Smooth muscle cell of the brain vasculature (primary cell): Measurements from ENCODE around the gene C1orf185.
"Not testable (repeated sequence)": the region's sequence is repeated elsewhere in the genome, so short reads cannot be mapped to it uniquely, and the experiment has no call there.

Experiments
- DNase-seq: peaks from one replicate; pipeline ENCODE4 v3.0.0-alpha.2; 2012; ENCODE audit warnings: low read depth, low spot score

C1orf185 gene

DNA sequence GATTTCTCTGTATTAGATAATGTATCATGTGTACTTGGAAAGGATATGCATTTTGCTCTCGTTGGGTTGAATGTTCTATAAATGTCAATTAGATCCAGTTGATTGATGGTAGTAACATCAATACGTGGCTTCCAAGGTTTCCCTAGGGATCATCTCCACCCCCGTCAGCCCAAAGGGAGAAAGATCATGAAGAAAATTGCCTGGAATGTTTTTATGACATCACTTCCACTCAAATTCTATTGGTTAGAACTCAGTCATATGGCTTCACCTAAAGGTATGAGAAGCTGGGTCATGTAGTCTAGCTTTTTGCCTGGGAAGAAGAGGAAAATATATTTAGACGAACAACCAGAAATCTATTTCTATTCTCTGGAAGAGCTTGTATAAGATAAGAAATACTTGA, at the start of gene C1orf185:
Gene C1orf185, plus strand, starts transcription at position 253 of the 400 bp plus-strand sequence. Its CDS starts 6 bp downstream, at position 259.
- no peak for DNase-seq

- DNase-seq: no peak
These were observed 43.2 kb upstream of the C1orf185 start for GRCh38 chr1:51058858-51059257.

DNA sequence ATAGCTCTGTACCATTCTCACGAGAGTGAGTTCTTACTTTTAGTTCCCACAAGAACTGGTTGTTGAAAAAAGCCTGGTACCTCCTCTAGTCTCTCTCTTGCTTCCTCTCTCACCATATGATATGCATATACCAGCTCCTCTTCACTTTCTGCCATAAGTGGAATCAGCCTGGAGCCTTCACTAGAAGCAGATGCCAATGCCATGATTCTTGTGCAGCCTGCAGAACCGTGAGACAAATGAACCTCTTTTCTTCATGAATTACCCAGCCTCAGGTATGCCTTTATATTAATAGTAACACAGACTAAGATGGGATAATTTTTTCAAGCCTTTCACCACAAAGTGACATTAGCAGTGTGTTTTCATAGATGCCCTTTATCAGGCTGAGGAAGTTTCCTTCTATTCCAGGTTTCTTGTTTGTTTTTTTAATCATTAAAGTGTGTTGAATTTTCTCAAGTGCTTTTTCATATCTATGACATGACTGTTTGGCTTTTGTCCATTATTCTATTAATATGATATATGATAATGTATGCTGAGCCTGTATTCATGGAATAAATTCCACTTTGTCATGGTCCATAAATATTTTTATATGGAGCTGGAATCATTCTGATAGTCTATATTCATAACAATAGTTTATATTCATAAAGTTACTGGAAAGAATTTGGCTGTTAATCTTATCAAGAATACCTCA, 40.7 kb upstream of the C1orf185 start:
- DNase-seq: no peak

DNA sequence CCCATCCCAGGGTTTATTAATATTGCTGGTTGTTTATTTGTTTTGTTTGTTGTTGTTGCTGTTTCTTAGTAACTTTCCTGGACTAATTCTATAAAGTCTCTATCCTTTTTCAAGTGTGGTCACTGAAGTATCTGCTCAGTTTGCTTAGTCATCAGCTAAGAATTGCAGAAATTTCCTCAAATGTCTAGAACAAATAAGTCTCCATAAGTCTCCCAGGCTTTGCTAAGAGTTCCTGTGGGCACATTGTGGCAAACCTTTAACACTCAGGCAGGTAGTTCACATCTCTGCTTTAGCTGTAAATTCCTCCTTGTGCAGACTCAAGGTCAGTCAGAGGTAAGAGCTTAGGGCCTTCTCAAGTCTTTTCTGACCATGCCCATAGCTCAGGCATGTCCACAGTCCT, 38.9 kb upstream of the C1orf185 start:
- DNase-seq: peak; percentile 37

- no peak for DNase-seq
These were observed 32.0 kb upstream of the C1orf185 start for GRCh38 chr1:51070011-51070410.

DNA sequence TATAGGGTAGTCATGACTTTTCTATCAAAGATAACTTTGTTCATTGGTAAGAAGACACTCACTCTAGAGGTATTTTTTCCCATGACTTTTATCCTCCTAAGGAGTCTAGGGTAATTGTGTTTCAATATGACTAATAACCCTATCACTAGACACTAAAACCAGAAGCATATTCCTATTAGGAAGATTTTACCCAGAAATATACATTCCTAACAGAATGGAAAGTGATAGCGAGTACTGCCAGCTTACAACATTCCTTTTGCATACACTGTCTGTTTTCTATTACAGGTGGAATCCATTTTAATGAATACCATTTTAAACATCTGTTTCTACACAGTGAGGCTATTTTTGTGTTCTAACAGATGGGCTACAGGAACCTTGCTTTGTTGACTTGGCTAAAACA, 31.4 kb upstream of the C1orf185 start:
- no peak for DNase-seq

- no peak for DNase-seq
These were observed 30.6 kb upstream of the C1orf185 start for GRCh38 chr1:51071291-51072042.

DNA sequence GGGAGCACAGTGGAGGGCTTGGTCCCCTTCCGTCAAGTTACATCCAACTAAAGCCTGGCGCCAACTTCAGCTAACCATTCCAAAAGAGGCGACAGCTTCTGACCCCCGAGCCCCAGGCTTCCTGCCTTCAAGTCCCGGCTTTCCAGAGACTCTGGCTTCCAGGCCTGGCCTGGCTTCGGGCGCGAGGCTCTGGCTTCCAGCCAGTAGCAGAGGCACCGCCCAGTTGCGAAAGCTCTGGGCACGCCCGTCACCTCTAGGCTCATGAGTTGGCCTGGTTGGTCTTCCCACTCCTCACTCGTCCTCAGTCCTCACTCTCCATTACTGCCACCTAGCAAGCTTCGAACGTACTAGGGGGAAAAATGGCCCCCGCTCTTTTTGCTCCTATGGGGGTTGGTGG, 30.0 kb upstream of the C1orf185 start:
- no peak for DNase-seq

DNA sequence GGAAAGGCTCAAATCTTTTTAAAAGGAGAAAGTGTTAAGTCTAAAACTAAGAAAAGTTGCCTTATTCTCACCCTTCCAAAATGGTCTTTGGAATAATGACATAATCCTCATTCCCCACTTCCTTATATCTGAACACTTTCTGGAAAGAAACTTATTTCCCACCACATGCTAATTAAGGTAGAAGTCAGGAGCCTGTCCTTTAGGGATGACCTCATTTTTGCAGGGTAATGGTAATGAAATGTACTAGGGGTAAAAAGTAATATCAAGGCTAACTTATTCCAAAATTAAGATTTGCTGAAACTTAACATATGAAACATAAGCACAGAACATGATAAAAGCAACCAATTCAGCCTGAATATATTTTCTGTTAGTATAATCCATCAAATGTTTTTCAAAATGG, 29.4 kb upstream of the C1orf185 start:
- no peak for DNase-seq

DNA sequence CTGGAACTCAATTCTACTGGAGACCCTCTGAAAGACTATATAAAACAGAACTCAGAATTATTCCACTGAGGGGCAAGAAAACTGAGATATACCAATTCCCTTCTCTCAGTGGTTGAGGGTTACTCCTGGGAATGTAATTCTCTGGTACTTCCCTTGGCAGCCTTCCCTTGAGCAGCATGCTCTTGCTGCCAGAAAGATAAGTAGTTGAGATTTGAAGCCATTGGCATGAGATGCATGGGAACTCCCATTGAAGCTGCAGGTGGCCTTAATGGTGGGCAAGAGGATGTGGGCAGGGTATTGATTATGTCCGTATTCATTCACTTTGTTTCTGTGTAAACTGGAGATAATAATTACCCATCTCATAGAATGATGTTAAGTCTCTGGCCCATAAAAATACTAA, 28.6 kb upstream of the C1orf185 start:
- no peak for DNase-seq

GRCh38 chr1:51086496-51087271, 15.3 kb upstream of the C1orf185 start:
- no peak for DNase-seq

- no peak for DNase-seq
These were observed 13.6 kb upstream of the C1orf185 start for GRCh38 chr1:51088474-51088873.

DNA sequence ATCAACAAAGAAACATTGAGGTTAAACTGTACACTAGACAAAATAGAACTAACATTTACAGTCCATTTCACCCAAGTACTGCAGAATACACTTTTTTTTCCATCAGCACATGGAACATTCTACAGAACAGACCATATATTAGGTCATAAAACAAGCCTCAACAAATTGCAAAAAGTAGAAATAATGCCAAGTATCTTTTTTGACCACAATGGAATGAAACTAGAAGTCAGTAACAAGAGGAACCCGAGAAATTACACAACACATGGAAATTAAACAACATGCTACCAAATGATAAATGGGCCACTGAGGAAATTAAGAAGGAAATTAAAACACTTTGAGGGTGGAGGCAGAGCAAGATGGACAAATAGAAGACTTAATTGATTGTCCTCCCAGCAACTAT, 8.4 kb upstream of the C1orf185 start:
- no peak for DNase-seq

GRCh38 chr1:51097171-51097570, 4.9 kb upstream of the C1orf185 start:
- DNase-seq: no peak

- DNase-seq: no peak
These were observed 1.7 kb upstream of the C1orf185 start for GRCh38 chr1:51100264-51100880.

DNA sequence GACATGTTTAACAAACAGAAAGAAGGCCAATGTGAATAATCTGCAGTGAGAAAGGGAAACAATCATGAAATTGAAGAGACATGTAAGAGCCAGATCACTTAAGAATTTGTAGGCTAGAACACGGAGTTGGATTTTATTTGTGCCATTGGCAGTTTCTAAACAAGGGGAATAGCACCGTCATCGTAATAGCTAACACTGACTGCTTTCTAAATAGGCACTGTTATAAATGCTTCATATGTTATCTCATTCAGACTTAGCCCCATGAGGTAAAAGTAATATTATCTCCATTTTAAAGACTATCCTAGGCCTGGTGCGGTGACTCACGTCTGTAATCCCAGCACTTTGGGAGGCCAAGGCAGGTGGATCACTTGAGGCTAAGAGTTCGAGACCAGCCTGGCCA, 12.1 kb downstream of the C1orf185 start:
- no peak for DNase-seq

- DNase-seq: no peak
These were observed 13.8 kb downstream of the C1orf185 start for GRCh38 chr1:51115714-51116404.

DNA sequence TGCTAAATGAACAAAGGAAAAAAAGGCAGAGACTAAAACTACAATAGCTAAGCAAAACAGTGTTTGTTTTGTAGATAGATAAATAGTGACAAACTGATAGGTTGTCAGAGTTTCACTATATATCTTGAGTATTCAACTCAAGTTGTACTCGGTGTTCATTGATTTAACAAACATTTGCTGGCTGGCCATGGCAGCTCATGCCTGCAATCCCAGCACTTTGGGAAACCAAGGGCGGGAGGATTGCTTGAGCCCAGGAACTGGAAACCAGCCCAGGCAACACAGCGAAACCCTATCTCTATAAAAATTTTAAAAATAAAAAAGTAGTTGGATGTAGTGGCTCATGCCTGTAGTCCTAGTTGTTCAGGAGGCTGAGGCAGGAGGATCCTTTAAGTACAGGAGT, 17.3 kb downstream of the C1orf185 start:
- DNase-seq: no peak

- no peak for DNase-seq
These were observed 18.6 kb downstream of the C1orf185 start for GRCh38 chr1:51120629-51121028.

DNA sequence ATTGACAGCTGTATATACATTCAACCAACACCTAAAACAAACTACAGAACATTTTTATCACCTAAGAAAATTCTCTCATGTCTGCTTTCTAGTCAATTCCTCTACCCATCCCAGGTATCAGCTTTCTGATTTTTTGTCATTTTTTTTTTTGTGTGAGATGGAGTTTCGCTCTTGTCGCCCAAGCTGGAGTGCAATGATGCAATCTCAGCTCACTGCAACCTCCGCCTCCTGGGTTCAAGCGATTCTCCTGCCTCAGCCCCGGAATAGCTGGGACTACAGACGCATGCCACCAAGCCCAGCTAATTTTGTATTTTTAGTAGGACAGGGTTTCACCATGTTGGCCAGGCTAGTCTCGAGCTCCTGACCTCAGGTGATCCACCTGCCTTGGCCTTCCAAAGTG, 25.1 kb downstream of the C1orf185 start:
- not testable (repeated sequence) for DNase-seq

GRCh38 chr1:51131185-51131584, 29.2 kb downstream of the C1orf185 start:
- DNase-seq: no peak
